ENCODE measurements around the gene MROH2A.

DNA sequence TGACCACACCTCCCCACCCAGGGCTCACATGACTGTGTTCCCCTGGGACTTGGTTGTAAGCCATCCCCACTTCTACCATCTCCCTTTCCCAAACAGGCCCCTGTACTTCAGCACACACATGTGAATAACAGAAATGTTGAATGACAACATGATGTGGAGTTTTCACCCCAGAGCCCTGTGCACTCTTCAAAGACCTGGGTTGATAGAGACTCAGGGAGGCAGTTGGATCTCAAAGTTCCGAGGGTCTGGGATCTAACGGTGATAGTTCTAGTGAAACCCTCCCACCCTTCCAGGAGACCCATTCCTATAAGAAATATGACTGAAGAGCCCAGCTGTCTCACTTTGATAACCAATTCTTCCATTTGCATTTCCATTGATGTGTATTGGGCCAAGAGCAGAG is at the start of gene MROH2A:
- TF ChIP-seq POLR2A (IDR thresholded peaks at IDR 0.05) = no peak
- TF ChIP-seq, protein P1, sequence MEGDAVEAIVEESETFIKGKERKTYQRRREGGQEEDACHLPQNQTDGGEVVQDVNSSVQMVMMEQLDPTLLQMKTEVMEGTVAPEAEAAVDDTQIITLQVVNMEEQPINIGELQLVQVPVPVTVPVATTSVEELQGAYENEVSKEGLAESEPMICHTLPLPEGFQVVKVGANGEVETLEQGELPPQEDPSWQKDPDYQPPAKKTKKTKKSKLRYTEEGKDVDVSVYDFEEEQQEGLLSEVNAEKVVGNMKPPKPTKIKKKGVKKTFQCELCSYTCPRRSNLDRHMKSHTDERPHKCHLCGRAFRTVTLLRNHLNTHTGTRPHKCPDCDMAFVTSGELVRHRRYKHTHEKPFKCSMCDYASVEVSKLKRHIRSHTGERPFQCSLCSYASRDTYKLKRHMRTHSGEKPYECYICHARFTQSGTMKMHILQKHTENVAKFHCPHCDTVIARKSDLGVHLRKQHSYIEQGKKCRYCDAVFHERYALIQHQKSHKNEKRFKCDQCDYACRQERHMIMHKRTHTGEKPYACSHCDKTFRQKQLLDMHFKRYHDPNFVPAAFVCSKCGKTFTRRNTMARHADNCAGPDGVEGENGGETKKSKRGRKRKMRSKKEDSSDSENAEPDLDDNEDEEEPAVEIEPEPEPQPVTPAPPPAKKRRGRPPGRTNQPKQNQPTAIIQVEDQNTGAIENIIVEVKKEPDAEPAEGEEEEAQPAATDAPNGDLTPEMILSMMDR (IDR thresholded peaks at IDR 0.05) = no peak
